Keratinocyte (primary cell): Measurements from ENCODE around the gene LRRC9. TPM values are rescaled to one million over a fixed set of nuclear protein-coding genes. Genes with fewer than 3 reads are reported as not detected.
"Not testable (repeated sequence)": the region's sequence is repeated elsewhere in the genome, so short reads cannot be mapped to it uniquely, and the experiment has no call there.

Experiments
- DNase-seq: peaks from one replicate; pipeline ENCODE4 v3.0.0-alpha.2; 2011; ENCODE audit warnings: low read depth, missing footprints, low spot score
- FAIRE-seq: peaks from 2 replicates; lab custom pipeline; 2011; peaks lifted over from hg19 to GRCh38; lab: Jason Lieb, UNC
- H2AFZ ChIP-seq: 2 replicates; pipeline ENCODE4 v1.6.0; 2012; ENCODE audit warnings: low read length, control low read depth, inconsistent platforms; ENCODE audit not compliant: control insufficient read depth
- H3K27ac ChIP-seq: 2 replicates; pipeline ENCODE4 v1.5.1; 2011; ENCODE audit warnings: low read length; ENCODE audit not compliant: control insufficient read depth, insufficient read depth
- H3K27me3 ChIP-seq: 3 replicates; pipeline ENCODE4 v1.6.0; 2011; ENCODE audit warnings: low read length; ENCODE audit not compliant: control insufficient read depth, insufficient read depth; ENCODE audit errors: extremely low read depth
- H3K36me3 ChIP-seq, 2 experiments: 2 replicates in 1 of 2; 3 replicates in 1 of 2; pipeline ENCODE4 v1.5.1; 2011; ENCODE audit warnings: low read length in 2 of 2, mild to moderate bottlenecking in 1 of 2; ENCODE audit not compliant: control insufficient read depth in 2 of 2, insufficient read depth in 2 of 2; ENCODE audit errors: extremely low read depth in 1 of 2
- H3K4me1 ChIP-seq: 3 replicates; pipeline ENCODE4 v1.5.1; 2011; ENCODE audit warnings: low read length; ENCODE audit not compliant: control insufficient read depth, insufficient read depth; ENCODE audit errors: extremely low read depth
- H3K4me2 ChIP-seq: 3 replicates; pipeline ENCODE4 v1.6.0; 2011; ENCODE audit warnings: low read depth, low read length; ENCODE audit not compliant: control insufficient read depth, insufficient read depth; ENCODE audit errors: extremely low read depth
- H3K4me3 ChIP-seq, 3 experiments: fragments of 200-600 bp in 1 of 3; sonication (generic) in 1 of 3; 2 replicates in 2 of 3; 3 replicates in 1 of 3; pipeline ENCODE4 v1.5.1; 2011 to 2016; ENCODE audit warnings: low read length in 3 of 3, mild to moderate bottlenecking in 3 of 3, control low read depth in 2 of 3, inconsistent platforms in 1 of 3, low read depth in 1 of 3, mixed read lengths in 1 of 3, mixed run types in 1 of 3, moderate library complexity in 1 of 3; ENCODE audit not compliant: control insufficient read depth in 2 of 3, insufficient read depth in 2 of 3; ENCODE audit errors: extremely low read depth in 1 of 3
- H3K79me2 ChIP-seq: 2 replicates; pipeline ENCODE4 v1.6.0; 2012; ENCODE audit warnings: low read length; ENCODE audit not compliant: control insufficient read depth, insufficient read depth
- H3K9ac ChIP-seq: 3 replicates; pipeline ENCODE4 v1.6.0; 2011; ENCODE audit warnings: low read length; ENCODE audit not compliant: control insufficient read depth, insufficient read depth; ENCODE audit errors: extremely low read depth
- H3K9me1 ChIP-seq: 3 replicates; pipeline ENCODE4 v1.6.0; 2011; ENCODE audit warnings: low read length; ENCODE audit not compliant: control insufficient read depth, insufficient read depth; ENCODE audit errors: extremely low read depth
- H3K9me3 ChIP-seq: 2 replicates; pipeline ENCODE4 v1.5.1; 2012; ENCODE audit warnings: low read depth, low read length; ENCODE audit not compliant: control insufficient read depth
- H4K20me1 ChIP-seq: 3 replicates; pipeline ENCODE4 v1.6.0; 2011; ENCODE audit warnings: low read length; ENCODE audit not compliant: control insufficient read depth, insufficient read depth; ENCODE audit errors: extremely low read depth
- CTCF ChIP-seq, 3 experiments: IDR thresholded peaks in 1 of 3; conservative IDR thresholded peaks in 1 of 3; optimal IDR thresholded peaks in 1 of 3; 2 replicates in 2 of 3; 3 replicates in 1 of 3; pipeline versions ENCODE3 to v1.5.1; 2011; ENCODE audit warnings: low read length in 3 of 3, mild to moderate bottlenecking in 3 of 3, moderate library complexity in 2 of 3, control low read depth in 1 of 3, inconsistent platforms in 1 of 3; ENCODE audit not compliant: insufficient read depth in 2 of 3; ENCODE audit errors: extremely low read depth in 1 of 3
- EZH2 ChIP-seq: IDR thresholded peaks from one replicate; pipeline ENCODE4 v1.6.1; 2012; ENCODE audit warnings: inconsistent platforms, mild to moderate bottlenecking, low read length, moderate library complexity
- dilution Hi-C: fragments of 300-500 bp; cut with MboI; formaldehyde crosslinking; loops from one replicate; pipeline ENCODE4 v1.7.0; 2020; ENCODE audit warnings: low sequenced_read_pairs; ENCODE audit not compliant: extremely low pct_ligation_motif_present
- polyA plus RNA-seq, 5 experiments: library from polyadenylated mRNA; depleted of rRNA in 3 of 5; stranded (reverse) in 3 of 5; stranded (forward) in 1 of 5; unstranded in 1 of 5; fragments of >200 nt; gene quantifications; 1 replicate in 1 of 5; 2 replicates in 3 of 5; 3 replicates in 1 of 5; pipeline versions ENCODE4 v1.2.1 to v1.2.3, GENCODE V29; 2011 to 2012; ENCODE audit warnings: missing spikeins in 2 of 5, low read depth in 1 of 5, low replicate concordance in 1 of 5

The LRRC9 gene
- polyA plus RNA-seq, 1 donor (not counting 4 experiments of a cell fraction or from before 2014, with no cell fraction given) = not detected

DNA sequence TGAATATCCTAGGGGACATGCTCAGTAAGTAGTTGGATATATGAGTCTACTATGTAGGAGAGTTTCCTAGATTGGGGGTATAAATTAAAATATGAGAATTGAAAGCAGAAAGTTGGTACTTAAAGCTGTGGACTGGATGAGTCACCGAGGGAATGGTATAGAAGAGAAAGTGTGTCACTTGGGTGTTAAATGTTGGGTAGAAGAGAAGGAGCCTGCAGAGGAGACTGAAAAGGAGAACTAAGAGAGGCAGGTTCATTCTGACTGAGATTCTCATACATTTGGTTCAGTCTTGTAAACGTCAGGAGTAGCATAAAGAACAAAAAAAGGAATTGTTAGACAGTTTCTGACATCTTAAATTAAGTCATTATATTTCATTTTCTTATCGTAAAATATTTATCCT lies 19.9 kb downstream of the LRRC9 start:
- DNase-seq (no peak), FAIRE-seq (no peak)
- no peaks in the 10 kb centered on the region for H4K20me1 ChIP-seq
- no peaks in the 10 kb centered on the region for H3K9me3 ChIP-seq
- TF ChIP-seq CTCF (optimal IDR thresholded peaks at IDR 0.05 in 1 of 3, IDR thresholded peaks at IDR 0.05 in 1 of 3, conservative IDR thresholded peaks at IDR 0.05 in 1 of 3; ENCODE audit: extremely low read depth in 1 of 3, insufficient read depth in 2 of 3, low read length in 3 of 3) (no peak), EZH2 (no peak)
- no peak overlapping the region for H2AFZ ChIP-seq
- dilution Hi-C loops = no loop called here
- H3K4me3 ChIP-seq = no peak overlapping the region
- no peaks in the 10 kb centered on the region for H3K79me2 ChIP-seq
- no peak overlapping the region for H3K9ac ChIP-seq
- no peaks in the 10 kb centered on the region for H3K36me3 ChIP-seq
- no peak overlapping the region for H3K27ac ChIP-seq
- H3K9me1 ChIP-seq = no peaks in the 10 kb centered on the region
- no peaks in the 10 kb centered on the region for H3K27me3 ChIP-seq
- H3K4me1 ChIP-seq = no peaks in the 10 kb centered on the region
- H3K4me2 ChIP-seq = no peak overlapping the region

- H3K4me1 ChIP-seq, H3K4me3 ChIP-seq, dilution Hi-C loops, H3K9me1 ChIP-seq, H3K79me2 ChIP-seq, H3K27me3 ChIP-seq, H2AFZ ChIP-seq, FAIRE-seq, H3K36me3 ChIP-seq, H4K20me1 ChIP-seq, H3K9ac ChIP-seq, H3K27ac ChIP-seq, H3K4me2 ChIP-seq, DNase-seq, H3K9me3 ChIP-seq: not testable (repeated sequence)
These were observed 22.4 kb downstream of the LRRC9 start for GRCh38 chr14:59942296-59942862.

GRCh38 chr14:59944909-59945308 lies 25.0 kb downstream of the LRRC9 start:
- no peaks in the 10 kb centered on the region for H3K79me2 ChIP-seq
- H3K27me3 ChIP-seq = no peaks in the 10 kb centered on the region
- H3K4me1 ChIP-seq = no peaks in the 10 kb centered on the region
- no peaks in the 10 kb centered on the region for H4K20me1 ChIP-seq
- no peak overlapping the region for H3K9ac ChIP-seq
- H3K9me3 ChIP-seq = no peaks in the 10 kb centered on the region
- TF ChIP-seq CTCF (optimal IDR thresholded peaks at IDR 0.05 in 1 of 3, IDR thresholded peaks at IDR 0.05 in 1 of 3, conservative IDR thresholded peaks at IDR 0.05 in 1 of 3; ENCODE audit: extremely low read depth in 1 of 3, insufficient read depth in 2 of 3, low read length in 3 of 3) (no peak), EZH2 (no peak)
- H3K4me2 ChIP-seq = no peak overlapping the region
- no peaks in the 10 kb centered on the region for H3K36me3 ChIP-seq
- no peak overlapping the region for H3K27ac ChIP-seq
- dilution Hi-C loops = no loop called here
- DNase-seq = no peak
- no peak for FAIRE-seq
- H3K4me3 ChIP-seq = no peak overlapping the region
- no peaks in the 10 kb centered on the region for H3K9me1 ChIP-seq
- H2AFZ ChIP-seq = no peak overlapping the region

GRCh38 chr14:59952141-59952540 lies 32.2 kb downstream of the LRRC9 start:
- H3K79me2 ChIP-seq, DNase-seq, H3K9ac ChIP-seq, H3K4me3 ChIP-seq, H2AFZ ChIP-seq, H3K27ac ChIP-seq, dilution Hi-C loops, FAIRE-seq, H4K20me1 ChIP-seq, H3K4me1 ChIP-seq, H3K9me1 ChIP-seq, H3K36me3 ChIP-seq, H3K9me3 ChIP-seq, H3K4me2 ChIP-seq, H3K27me3 ChIP-seq: not testable (repeated sequence)
